Right ventricle myocardium inferior (tissue), 1 donor: Measurements from ENCODE around the gene CIBAR2. TPM values are rescaled to one million over a fixed set of nuclear protein-coding genes. Genes with fewer than 3 reads are reported as not detected.

Experiments
- ATAC-seq: fragments of 200-7000 bp; cut with Tn5 transposase; one replicate; pipeline ENCODE4 v1.9.1; 2020; ENCODE audit warnings: mild to moderate bottlenecking, moderate library complexity
- DNase-seq: peaks from one replicate; pipeline ENCODE4 v3.0.0; 2021; ENCODE audit errors: missing footprints
- intact Hi-C: fragments of 100-400 bp; cut with DNase I; formaldehyde crosslinking; loops from one replicate; pipeline ENCODE4 v1.11.0; 2022
- total RNA-seq: library from RNA; stranded (reverse); fragmentation: NEBNext Ultra II Directional; extraction: Animal tissue kit (Norgen Biotek cat#: 25700); gene quantifications from one replicate; pipeline ENCODE4 v1.2.1, GENCODE V29; 2021
- donor health status: DM: no; HTN: yes; CAD: no; lungs with severe emphysema.

The CIBAR2 gene
- total RNA-seq, 1 donor from 2014 or later: not detected

- DNase-seq (peak; percentile 69), ATAC-seq (no peak)
- intact Hi-C loops: no loop called here
Measured at GRCh38 chr16:85145734-85146531, 33.7 kb upstream of the CIBAR2 start.

- peak; percentile 17 for DNase-seq
- intact Hi-C loops: no loop called here
Measured at GRCh38 chr16:85145188-85145587, 32.9 kb upstream of the CIBAR2 start.

GRCh38 chr16:85144026-85144915, 32.0 kb upstream of the CIBAR2 start:
- intact Hi-C loops: no loop called here
- DNase-seq (peak; percentile 9), ATAC-seq (no peak)

More at GRCh38 chr16:85145188-85145587, 32.9 kb upstream of the CIBAR2 start:
- no peak for ATAC-seq

- DNase-seq (peak; percentile 53), ATAC-seq (no peak)
- intact Hi-C loops: no loop called here
Measured at GRCh38 chr16:85142771-85143211, 30.5 kb upstream of the CIBAR2 start.

- peak; percentile 65 for DNase-seq
- intact Hi-C loops: no loop called here
- no peak for ATAC-seq
Measured at GRCh38 chr16:85142129-85142513, 29.8 kb upstream of the CIBAR2 start.

- DNase-seq (peak; percentile 53), ATAC-seq (no peak)
- intact Hi-C loops: no loop called here
Measured at GRCh38 chr16:85141491-85142128, 29.3 kb upstream of the CIBAR2 start.

GRCh38 chr16:85140455-85141012, 28.3 kb upstream of the CIBAR2 start:
- no peak for DNase-seq
- intact Hi-C loops: no loop called here
- ATAC-seq: no peak

- ATAC-seq (no peak), DNase-seq (peak; percentile 28)
- intact Hi-C loops: no loop called here
Measured at GRCh38 chr16:85139881-85140339, 27.6 kb upstream of the CIBAR2 start.

- peak; percentile 39 for DNase-seq
- ATAC-seq: no peak
- intact Hi-C loops: no loop called here
Measured at GRCh38 chr16:85138825-85139627, 26.8 kb upstream of the CIBAR2 start.

GRCh38 chr16:85138073-85138824, 26.0 kb upstream of the CIBAR2 start:
- intact Hi-C loops: no loop called here
- no peak for ATAC-seq
- peak; percentile 25 for DNase-seq

- ATAC-seq: peak; percentile 93
- intact Hi-C loops: loop anchor here (1.0 kb wide), 1 partner anchor 14 kb away; no protein-coding TSS in a partner anchor
- peak; percentile 95 for DNase-seq
Measured at GRCh38 chr16:85137323-85138072, 25.2 kb upstream of the CIBAR2 start.

- intact Hi-C loops: loop anchor here (1.0 kb wide), 1 partner anchor 14 kb away; no protein-coding TSS in a partner anchor
- peak; percentile 74 for DNase-seq
- peak; percentile 47 for ATAC-seq
Measured at GRCh38 chr16:85136702-85137322, 24.5 kb upstream of the CIBAR2 start.

GRCh38 chr16:85136213-85136701, 24.0 kb upstream of the CIBAR2 start:
- intact Hi-C loops: no loop called here
- peak; percentile 81 for DNase-seq
- peak; percentile 21 for ATAC-seq

- ATAC-seq (no peak), DNase-seq (peak; percentile 62)
- intact Hi-C loops: no loop called here
Measured at GRCh38 chr16:85134789-85135142, 22.5 kb upstream of the CIBAR2 start.

- intact Hi-C loops: no loop called here
- DNase-seq (peak; percentile 61), ATAC-seq (no peak)
Measured at GRCh38 chr16:85134076-85134788, 22.0 kb upstream of the CIBAR2 start.

- intact Hi-C loops: no loop called here
- ATAC-seq (no peak), DNase-seq (no peak)
Measured at GRCh38 chr16:85133290-85133599, 21.0 kb upstream of the CIBAR2 start.
